ENCODE results near the gene TRIM24.

- no peak for TF ChIP-seq CTCF (conservative IDR thresholded peaks at IDR 0.05; ENCODE audit: low read length)
- TF ChIP-seq EZH2phosphoT487 (IDR thresholded peaks at IDR 0.05; ENCODE audit: borderline replicate concordance, low read depth, low read length), result no peak
Measured at GRCh38 chr7:138553805-138554204, 93.7 kb downstream of the TRIM24 start.
